DMS 273 treated with DMSO at 0.1 percent for 48 hours (cell line): ENCODE data around the gene LILRA5.
"Not testable (repeated sequence)": the region's sequence is repeated elsewhere in the genome, so short reads cannot be mapped to it uniquely, and the experiment has no call there.

Source experiments
- DNase-seq: peaks from one replicate; lab custom pipeline; 2025; lab: John Stamatoyannopoulos, UW

Gene LILRA5

DNA sequence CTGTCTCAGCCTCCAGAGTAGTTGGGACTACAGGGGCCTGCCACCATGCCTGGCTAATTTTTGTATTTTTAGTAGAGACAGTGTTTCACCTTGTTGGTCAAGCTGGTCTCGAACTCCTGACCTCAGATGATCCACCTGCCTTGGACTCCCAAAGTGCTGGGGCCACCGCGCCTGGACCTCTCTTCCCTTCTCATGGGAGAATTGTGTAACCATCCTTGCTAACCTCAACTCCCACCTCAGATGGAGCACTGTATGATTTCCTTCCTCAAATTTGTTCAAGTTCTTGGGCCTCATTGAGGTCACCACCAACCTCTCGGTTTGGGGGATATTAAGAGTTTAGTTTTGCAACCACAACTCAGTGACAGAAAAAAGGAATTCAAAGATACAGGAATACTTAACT, 10.7 kb downstream of the LILRA5 start:
- DNase-seq = no peak

- DNase-seq = no peak
Observed at GRCh38 chr19:54299515-54299914, 13.5 kb downstream of the LILRA5 start.

DNA sequence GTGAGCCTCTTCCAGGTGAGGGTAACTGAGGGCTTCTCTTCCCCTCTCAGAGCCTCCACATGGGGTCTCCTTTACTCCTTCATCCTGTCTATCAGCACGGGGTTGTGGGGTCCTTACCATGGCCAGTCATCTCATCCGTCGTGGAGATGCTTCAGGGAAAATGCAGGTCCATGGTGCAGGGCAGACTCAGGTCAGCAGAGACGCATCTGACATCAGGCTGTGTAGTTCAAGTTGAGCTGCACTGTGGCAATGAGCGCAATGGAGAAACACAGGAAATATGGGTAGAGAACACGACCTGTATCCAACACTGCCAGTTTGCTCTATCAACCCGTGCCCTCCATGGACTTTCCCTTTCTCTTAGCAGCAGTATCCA, 13.9 kb downstream of the LILRA5 start:
- no peak for DNase-seq

DNA sequence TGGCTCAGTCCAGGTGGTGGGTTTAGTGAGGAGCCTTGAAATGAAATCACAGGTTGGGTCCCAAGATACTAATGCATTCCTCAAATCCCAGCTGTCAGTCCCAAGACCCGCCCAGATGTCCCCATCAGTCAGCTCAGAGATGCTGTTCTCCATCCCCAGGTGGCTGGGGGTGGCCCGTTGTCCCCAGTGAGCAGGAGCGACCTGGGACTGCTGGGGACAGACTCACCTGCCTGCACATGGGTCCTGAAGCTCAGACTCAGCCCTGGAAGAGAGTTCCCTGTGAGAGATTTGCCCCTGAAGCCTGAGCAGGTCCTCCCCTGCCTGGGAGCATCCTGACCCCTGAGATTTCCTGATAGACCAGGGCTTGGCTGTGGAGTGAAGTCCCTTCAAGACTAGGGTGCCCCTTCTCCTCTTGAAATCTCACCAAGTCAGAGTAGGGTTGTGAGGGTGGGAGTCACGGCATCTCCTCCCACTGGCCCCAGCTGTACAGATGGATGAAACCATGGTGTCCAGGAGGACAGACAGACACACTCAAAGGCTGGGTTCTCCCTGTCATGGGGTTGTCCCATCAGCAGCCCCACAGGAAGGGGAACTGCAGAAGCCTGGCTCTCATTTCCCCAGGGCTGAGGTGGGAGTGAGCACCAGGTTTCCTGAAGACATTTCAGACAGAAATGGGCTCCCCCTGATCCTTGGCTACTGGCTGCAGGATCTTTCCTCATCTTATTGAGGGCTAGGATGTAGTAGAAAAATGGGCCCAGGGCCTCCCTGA, 14.4 kb downstream of the LILRA5 start:
- DNase-seq = no peak

GRCh38 chr19:54297759-54298305, 15.1 kb downstream of the LILRA5 start:
- no peak for DNase-seq

DNA sequence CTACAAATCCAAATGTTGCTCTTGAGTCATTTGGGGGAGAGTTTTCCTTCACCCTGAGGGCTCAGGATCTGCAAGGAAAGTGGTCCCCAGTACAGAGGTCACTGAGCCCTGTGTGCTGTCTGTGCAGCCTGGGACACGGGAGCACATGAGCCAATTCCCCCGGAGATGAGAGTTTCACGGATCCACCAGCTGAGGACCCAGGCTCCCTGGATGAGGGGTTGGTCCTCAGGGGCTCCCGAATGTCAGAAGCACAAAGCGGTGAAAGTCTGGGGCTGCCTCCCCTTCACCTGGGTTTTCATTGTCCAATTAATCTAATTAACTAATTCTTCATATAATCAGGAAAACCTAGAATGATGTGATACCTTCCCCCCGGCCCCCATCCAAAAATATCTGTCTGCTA, 18.4 kb downstream of the LILRA5 start:
- DNase-seq = no peak

- DNase-seq = not testable (repeated sequence)
Observed at GRCh38 chr19:54289160-54289559, 23.8 kb downstream of the LILRA5 start.

- no peak for DNase-seq
Observed at GRCh38 chr19:54287456-54287855, 25.5 kb downstream of the LILRA5 start.

DNA sequence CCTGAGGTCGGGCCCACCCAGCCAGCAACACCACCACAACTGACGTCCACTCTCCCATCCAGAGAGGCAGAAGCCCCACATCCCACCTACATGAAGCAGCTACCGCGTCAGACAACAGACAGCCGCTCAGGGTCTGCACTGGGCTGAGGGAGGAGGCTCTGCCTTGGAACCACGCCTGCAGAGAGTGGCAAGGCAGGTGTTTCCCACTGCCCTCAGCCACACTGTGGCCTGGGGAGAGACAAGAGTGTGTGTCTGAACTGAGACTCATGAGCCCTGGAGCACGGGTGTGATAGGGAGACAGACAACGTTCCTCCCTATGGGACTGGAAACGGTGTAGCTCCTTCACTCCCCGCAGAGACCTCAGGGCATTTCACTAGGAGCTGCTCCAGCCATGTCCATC, 26.7 kb downstream of the LILRA5 start:
- DNase-seq = not testable (repeated sequence)

DNA sequence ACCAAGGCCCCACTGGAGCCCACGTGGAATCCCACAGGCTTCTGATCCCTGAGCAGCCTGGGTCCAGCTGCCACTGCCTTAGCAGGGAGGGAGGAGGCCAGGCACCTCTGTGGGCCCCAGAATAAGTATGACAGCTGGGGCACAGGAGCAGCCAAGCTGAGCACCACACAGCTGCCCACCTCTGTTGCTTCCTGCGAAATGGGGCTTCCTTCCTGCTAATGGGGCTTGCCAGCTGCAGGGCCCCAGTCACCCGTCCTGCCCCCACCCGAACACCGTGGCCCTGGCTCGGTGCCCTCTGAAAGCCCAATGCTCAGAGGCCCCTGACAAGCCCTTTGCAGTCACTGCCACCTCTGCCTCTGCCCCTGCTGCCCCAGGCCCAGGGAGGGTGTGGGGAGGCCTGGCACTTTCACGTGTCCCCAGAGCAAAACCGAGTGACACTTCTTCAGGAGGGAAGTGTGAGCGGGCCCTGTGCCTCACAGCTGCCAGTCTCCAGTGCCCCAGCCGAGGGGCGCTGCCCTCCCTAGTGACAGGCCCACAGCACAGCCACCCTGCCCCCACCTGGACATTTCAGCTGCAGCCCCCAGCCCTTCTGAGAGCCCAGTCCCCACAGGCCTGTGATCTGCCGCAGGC, 27.4 kb downstream of the LILRA5 start:
- not testable (repeated sequence) for DNase-seq

DNA sequence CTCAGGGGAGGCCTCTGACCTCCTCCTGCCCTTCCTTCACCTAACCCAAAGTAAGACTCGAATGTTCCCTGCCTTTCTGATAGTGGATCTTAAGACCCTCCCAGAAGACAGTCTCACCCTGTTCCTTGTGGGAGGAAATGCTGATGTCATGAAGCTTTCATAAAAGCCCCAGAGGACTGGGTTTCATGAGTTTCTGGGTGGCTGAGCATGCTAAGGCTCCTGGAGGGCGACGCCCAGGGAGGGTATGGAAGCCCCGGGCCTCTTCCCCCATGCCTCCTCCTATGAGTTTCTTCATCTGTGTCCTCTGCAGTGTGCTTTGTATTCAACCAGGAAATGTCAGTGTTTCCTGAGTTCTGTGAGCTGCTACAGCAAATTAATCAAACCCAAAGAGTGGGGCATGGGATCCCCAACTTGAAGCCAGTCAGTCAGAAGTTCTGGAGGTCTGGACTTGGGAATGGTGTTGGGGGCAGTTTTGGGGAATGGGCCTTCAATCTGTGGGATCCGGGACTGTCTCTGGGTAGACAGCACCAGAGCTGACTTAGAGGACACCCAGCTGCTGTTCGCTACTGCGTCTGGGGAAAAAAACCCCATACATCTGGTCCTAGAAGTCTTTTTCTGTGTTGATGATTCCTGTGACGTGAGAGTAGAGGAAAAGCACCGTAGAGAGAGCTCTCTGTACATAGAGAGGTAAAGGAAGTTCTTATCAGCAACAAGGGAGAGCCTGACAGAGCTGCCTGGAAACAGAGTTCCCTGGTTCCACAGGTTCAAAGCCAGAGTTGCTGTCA, 30.1 kb downstream of the LILRA5 start:
- DNase-seq = no peak

GRCh38 chr19:54281729-54282075, 31.3 kb downstream of the LILRA5 start:
- DNase-seq = not testable (repeated sequence)

DNA sequence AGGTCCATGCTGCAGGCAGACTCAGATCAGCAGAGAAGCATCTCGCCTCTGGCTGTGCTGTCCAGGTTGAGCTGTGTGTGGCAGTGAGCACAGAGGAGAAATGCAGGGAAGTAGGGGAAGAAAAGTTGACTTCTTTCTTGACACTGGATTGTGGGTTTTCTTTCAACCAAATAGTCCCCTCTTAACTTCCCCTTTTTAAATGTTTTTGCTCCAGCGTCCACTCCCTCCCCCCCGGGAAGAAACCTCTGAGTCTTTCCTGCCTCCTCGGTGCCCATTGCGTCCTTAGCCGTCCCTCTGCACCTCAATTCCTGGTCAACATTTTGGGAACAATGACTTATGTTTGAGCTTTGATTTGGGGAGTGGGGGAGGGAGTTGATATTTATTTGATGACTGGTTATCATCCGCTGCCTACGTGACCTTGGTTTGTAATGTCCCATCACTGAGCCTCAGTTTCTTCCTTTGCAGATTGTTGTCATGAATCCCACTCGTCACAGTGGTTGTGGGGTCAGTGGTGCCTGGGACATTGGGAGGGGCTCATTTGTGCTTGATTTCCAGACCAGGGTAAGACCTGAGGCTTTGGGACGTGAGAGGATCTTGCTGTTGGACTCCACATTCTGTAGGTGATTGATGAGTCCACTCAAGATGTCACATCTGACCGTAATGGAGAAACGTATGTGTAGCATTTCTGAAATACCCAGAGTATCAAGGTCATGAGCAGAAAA, 31.8 kb downstream of the LILRA5 start, which contains the start of gene LILRB2:
TSS of gene LILRB2 (minus strand) at position 104 of the 722 bp plus-strand sequence. CDS start 614 bp downstream, outside the sequence.
- DNase-seq = no peak

DNA sequence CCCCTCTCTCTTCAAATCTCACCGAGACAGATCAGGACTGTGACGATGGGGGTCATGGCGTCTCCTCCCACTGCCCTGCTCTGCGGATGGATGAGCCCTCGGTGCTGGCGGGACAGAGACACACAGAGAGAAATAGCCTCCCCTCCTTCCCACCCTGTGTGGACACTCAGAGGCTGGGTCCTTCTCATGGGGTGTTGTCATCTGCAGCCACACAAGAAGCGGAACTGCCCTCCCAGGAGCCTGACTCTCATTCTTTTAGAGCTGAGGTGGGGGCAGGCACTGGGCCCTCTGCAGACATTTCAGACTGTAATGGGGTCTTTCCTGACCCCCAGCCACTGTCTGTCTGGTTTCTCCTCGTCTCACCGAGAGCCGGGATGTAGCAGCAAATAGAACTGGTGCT, 32.5 kb downstream of the LILRA5 start:
- not testable (repeated sequence) for DNase-seq

DNA sequence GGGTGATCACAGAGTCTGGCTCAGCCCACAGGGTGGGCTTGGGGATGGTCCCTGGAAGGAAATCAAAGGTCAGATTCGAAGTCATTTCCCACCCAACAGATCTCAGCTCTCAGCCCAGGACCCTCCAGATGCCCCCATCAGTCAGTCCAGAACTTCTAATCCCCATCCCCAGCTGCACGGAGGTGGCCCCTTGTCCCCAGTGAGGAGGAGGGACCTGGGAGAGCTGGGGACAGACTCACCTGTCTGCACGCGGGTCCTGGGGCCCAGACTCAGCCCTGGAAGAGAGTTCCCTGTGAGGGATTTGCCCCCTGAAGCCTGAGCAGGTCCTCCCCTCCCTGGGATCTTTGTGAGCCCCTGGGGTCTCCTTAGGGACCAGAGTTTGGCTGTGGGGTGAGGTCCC, 32.9 kb downstream of the LILRA5 start:
- DNase-seq = not testable (repeated sequence)

DNA sequence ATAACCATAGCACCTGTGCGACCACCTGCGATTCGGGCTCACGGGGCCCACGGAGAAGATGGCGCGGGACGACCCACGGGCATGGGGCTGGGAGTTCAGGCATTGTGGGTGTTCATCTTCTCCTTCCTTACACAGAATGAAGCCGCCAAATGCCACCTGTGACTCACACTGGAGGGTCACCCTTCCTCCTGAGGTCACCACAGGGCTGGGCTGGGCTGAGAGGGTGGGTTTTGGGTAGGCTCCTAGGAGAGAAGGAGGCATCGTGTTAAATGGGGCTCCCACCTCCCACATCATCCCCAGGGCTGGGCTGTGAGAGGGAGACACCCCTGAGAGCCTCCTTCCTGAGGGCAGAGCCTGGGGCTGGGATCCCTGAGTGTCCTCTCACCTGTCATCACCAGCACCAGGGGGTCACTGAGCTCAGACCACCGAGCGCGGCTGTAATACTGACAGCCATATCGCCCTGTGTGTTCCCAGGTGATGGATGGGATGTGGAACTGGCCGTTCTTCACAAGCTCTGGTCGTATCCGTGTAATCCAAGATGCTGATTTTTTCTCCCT, 33.5 kb downstream of the LILRA5 start:
- DNase-seq = no peak

GRCh38 chr19:54278571-54279195, 34.3 kb downstream of the LILRA5 start:
- DNase-seq = not testable (repeated sequence)

- DNase-seq = not testable (repeated sequence)
Observed at GRCh38 chr19:54278056-54278455, 34.9 kb downstream of the LILRA5 start.

DNA sequence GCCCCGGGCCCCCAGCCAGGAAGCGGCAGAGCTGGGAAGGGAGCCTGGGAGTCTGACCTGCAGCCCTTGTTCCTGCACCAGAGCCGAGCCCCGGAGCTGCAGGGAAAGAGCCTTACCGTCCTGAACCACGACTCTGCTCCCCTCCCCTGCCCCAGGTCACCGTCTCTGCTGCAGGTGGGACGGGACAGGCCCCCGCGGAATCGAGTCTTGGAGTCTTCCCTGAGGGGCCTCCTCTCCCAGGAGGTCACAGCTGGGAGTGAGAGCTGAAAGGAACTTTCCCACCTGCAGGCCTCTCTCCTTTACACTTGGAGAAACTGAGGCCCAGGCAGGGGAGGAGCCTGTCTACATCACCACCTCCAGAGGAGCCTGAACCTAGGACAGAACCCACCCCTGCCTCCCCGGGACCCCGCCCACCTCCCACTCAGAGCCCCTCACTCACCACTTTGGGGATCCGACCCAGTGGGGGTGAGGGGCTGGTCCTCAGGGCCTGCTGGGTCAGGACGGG, 35.8 kb downstream of the LILRA5 start:
- not testable (repeated sequence) for DNase-seq

- DNase-seq = no peak
Observed at GRCh38 chr19:54275951-54276350, 37.0 kb downstream of the LILRA5 start.

DNA sequence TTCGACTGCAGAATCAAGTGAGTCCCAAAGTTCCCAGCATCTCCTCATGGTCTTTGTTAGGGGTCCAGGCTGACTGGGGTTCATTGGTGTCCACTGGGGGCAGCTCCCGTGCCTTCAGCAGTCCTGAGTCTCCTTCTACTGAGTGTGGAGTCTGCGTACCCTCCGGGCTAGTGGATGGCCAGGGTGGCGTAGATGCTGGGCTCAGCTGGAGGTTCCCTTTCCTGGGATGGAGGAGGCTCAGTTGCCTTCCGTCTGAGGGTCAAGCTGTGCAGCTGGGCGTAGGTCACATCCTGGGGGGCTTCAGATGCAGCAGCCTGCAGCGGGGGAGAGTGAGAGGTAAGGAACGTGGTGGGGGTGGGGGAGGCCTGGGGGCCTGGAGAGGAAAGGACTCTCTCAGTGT, 38.5 kb downstream of the LILRA5 start:
- DNase-seq = not testable (repeated sequence)
